Measurements from ENCODE around the gene BMP6. TPM values are rescaled to one million over a fixed set of nuclear protein-coding genes. Genes with fewer than 3 reads are reported as not detected.

The BMP6 gene
- total RNA-seq, 1 donor: 1.7 TPM

DNA sequence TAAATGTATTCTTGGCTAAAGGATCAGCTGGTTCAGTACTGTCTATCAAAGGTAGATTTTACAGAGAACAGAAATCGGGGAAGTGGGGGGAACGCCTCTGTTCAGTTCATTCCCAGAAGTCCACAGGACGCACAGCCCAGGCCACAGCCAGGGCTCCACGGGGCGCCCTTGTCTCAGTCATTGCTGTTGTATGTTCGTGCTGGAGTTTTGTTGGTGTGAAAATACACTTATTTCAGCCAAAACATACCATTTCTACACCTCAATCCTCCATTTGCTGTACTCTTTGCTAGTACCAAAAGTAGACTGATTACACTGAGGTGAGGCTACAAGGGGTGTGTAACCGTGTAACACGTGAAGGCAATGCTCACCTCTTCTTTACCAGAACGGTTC is 154.8 kb downstream of the BMP6 start:
- H3K4me3 ChIP-seq (ENCODE audit: low read depth, low read length): no peak overlapping the region
- TF ChIP-seq, protein P1, sequence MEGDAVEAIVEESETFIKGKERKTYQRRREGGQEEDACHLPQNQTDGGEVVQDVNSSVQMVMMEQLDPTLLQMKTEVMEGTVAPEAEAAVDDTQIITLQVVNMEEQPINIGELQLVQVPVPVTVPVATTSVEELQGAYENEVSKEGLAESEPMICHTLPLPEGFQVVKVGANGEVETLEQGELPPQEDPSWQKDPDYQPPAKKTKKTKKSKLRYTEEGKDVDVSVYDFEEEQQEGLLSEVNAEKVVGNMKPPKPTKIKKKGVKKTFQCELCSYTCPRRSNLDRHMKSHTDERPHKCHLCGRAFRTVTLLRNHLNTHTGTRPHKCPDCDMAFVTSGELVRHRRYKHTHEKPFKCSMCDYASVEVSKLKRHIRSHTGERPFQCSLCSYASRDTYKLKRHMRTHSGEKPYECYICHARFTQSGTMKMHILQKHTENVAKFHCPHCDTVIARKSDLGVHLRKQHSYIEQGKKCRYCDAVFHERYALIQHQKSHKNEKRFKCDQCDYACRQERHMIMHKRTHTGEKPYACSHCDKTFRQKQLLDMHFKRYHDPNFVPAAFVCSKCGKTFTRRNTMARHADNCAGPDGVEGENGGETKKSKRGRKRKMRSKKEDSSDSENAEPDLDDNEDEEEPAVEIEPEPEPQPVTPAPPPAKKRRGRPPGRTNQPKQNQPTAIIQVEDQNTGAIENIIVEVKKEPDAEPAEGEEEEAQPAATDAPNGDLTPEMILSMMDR (IDR thresholded peaks at IDR 0.05; ENCODE audit: insufficient read depth, low read depth, low read length): no peak
- DNase-seq (ENCODE audit: low read depth): no peak

DNA sequence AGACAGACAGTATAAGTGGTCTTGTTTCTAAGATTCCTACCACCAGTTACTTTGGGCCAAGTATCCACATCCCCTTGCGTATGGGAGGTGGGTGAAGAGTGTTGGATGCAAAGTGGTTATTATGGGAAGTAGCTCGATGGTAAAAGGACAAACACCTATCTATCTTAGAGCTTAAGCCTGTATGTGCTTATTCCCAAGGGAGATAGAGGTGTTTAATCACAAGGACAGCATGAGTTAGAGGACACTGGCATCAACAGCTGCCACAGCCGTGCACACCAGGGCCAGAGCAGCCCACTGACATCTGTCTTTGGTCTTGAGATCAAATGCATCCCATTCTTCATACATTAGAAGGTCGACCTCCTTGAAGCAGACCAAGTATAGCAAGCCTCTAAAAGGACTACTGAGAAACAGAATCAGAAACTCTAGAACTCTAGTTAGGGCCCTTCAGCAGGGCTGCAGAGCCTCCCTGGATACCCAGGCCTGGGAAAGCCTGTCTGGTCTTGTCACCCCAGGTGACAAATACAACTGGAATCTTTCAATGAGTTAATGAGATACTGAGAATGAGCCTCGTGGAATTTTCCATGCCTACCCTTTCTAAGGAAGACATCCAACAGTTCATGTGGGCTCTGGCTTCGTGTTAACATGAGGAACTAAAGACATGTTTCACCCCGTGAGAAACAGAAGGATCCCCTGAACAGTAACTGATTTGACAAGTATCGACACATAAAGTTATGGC is 156.0 kb downstream of the BMP6 start:
- DNase-seq (ENCODE audit: low read depth): no peak

DNA sequence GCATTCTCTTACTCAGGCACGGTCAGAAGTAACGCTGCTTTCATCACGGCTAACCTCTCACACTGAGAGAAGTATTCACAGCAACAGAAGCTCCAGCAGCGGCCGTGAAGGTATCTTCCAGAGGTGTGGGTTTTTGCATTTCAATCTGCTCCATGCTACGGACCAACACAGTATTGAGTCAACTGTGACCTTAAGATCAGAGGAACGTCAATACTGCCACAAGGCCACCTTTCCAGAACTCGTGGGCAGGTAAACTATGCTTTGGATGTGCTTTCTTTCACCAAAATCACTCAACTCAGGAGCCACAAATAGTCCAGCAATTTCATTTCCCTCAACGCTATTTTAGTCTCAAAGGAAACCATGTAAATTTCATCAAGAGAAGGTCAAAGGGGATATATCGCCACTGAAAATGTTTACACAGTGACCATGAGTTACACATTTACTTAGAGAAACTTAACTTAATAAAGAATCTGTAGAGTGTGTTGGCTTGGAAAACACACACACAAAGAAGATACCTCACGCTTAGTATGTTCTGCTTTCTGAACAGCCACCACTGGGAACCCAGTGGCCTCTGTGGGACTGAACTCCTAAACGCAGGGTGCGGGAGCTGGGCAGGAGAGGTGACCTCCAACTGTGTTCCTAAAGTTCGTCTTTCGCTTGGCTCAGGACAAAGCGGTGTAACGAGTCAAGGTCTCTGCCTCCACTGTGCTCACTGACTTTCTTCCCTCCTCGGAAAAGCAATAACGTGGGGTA is 156.8 kb downstream of the BMP6 start:
- H3K4me3 ChIP-seq (ENCODE audit: low read depth, low read length): no peak overlapping the region
- DNase-seq (ENCODE audit: low read depth): no peak
- TF ChIP-seq, protein P1 (IDR thresholded peaks at IDR 0.05; ENCODE audit: insufficient read depth, low read depth, low read length): no peak

More for the DNA sequence above, 156.0 kb downstream of the BMP6 start:
- TF ChIP-seq, protein P1 (IDR thresholded peaks at IDR 0.05; ENCODE audit: insufficient read depth, low read depth, low read length): no peak
- no peak overlapping the region for H3K4me3 ChIP-seq (ENCODE audit: low read depth, low read length)

DNA sequence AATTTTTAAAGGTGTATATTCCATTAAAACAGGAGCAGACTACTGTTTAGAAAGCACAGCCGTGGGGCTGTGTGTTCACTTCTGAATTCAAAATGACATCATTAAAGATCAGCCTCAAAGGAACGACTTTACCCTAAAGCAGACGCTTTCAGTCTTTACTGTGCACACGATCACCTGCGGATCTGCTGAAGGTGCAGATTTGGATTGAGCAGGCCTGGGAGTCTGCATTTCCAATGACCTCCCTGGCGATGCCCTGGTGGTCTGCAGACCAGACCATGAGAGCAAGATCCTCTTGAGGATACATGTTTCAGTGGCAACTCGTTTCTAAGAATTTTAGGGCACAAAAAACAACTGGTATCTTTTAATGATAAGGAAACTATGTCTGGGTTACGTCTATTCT is 157.5 kb downstream of the BMP6 start:
- H3K4me3 ChIP-seq (ENCODE audit: low read depth, low read length): no peak overlapping the region
- DNase-seq (ENCODE audit: low read depth): no peak
- TF ChIP-seq, protein P1 (IDR thresholded peaks at IDR 0.05; ENCODE audit: insufficient read depth, low read depth, low read length): no peak

DNA sequence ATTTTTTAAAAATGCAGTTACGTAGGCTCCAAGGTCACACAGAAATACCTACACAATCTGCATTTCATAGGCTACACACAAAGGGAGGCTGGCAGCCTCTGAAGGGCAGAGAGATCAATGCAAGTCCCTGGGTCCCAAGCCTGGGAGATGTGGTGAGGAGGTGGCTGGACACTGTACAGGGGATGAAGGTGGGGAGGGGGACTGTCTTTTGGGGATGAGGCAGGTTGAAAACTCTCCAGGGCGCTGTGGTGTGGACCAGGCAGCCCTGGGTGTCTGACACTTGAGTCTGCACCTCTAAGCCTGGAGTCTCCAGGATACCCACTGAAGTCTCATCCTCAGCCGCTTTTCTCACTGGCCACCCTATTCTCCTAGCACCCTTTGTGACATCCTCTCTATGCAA is 160.2 kb downstream of the BMP6 start:
- TF ChIP-seq, protein P1 (IDR thresholded peaks at IDR 0.05; ENCODE audit: insufficient read depth, low read depth, low read length): no peak
- no peak for DNase-seq (ENCODE audit: low read depth)
- no peak overlapping the region for H3K4me3 ChIP-seq (ENCODE audit: low read depth, low read length)

DNA sequence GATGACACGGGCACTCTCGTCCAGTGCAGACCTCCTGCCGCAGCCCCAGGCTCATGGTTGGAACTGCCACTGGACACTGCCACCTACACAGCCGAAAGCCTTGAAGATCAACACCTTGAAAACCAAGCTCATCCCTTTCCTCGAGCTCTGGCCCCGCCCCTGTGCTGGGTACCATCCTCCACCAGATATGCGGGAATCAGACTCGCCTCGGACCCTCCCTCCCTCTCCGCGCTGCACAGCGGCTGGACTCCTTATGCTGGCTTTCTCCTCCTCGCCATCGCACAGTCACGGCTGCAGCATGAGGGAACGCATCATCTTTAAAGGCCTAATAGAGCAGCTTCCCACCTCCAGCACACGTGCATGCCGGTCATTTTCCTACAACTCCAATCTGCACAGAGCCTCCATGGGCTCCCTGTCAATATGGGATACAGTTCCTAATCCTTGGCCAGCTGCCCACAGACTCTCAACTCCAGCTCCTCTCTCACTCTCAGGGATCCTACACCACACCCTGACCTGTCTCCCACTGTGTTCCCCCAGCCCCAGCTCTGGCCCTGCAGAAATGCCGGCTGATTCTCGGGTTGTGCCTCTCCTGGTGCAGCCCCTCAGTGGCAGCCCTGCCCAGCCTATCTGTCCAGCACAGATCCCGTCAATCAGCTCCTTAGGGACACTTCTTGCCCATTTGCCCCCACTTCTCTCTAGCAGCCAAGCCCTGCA is 161.5 kb downstream of the BMP6 start:
- TF ChIP-seq, protein P1 (IDR thresholded peaks at IDR 0.05; ENCODE audit: insufficient read depth, low read depth, low read length): no peak
- no peak for DNase-seq (ENCODE audit: low read depth)
- no peak overlapping the region for H3K4me3 ChIP-seq (ENCODE audit: low read depth, low read length)
